ENCODE results near the gene AAK1. TPM values are rescaled to one million over a fixed set of nuclear protein-coding genes. Genes with fewer than 3 reads are reported as not detected.
A peak's percentile ranks its signal among the peaks of the same experiment; 100 is the strongest.

AAK1 gene
- total RNA-seq, 2 donors from 2014 or later: 70.7 to 77.3 TPM

- intact Hi-C loops (cut with DNase I): loop anchor here (2.0 to 10.0 kb wide), 3 partner anchors 206 to 628 kb away; partner anchors contain the start of genes ANTXR1, GFPT1 and NFU1
- peak; percentile 30 for DNase-seq (ENCODE audit: low spot score)
- peak; percentile 20 for TF ChIP-seq POLR2A (IDR thresholded peaks at IDR 0.05)
- TF ChIP-seq CTCF (IDR thresholded peaks at IDR 0.05): no peak
- H3K9me3 ChIP-seq: no peaks in the 10 kb centered on the region
- H3K27me3 ChIP-seq (replicated peaks; ENCODE audit: insufficient read depth): no peaks in the 10 kb centered on the region
- peak overlapping the region; percentile 97 for H3K27ac ChIP-seq
- WGBS: under 1% methylated on average over 50 of the region's 58 CpGs
- H3K4me3 ChIP-seq: peak overlapping the region; percentile 90 to 94
- H3K4me1 ChIP-seq (replicated peaks): peaks cover 7% of the 10 kb centered on the region
- no peaks in the 10 kb centered on the region for H3K36me3 ChIP-seq
Observed at GRCh38 chr2:69642709-69643601, 584 bp downstream of the AAK1 start.

- peaks cover 7% of the 10 kb centered on the region for H3K4me1 ChIP-seq (replicated peaks)
- DNase-seq (ENCODE audit: low spot score): no peak
- H3K9me3 ChIP-seq: no peaks in the 10 kb centered on the region
- 12% methylated on average over 12 of the region's 12 CpGs for WGBS
- intact Hi-C loops (cut with DNase I): loop anchor here (2.0 to 10.0 kb wide), 3 partner anchors 205 to 627 kb away; partner anchors contain the start of genes ANTXR1, GFPT1 and NFU1
- H3K27me3 ChIP-seq (replicated peaks; ENCODE audit: insufficient read depth): no peaks in the 10 kb centered on the region
- TF ChIP-seq CTCF (IDR thresholded peaks at IDR 0.05) (no peak), POLR2AphosphoS5 (IDR thresholded peaks at IDR 0.05) (no peak), POLR2A (IDR thresholded peaks at IDR 0.05) (no peak)
- H3K27ac ChIP-seq: peak overlapping the region; percentile 97
- peak overlapping the region; percentile 90 to 94 for H3K4me3 ChIP-seq
- H3K36me3 ChIP-seq: no peaks in the 10 kb centered on the region
Observed at GRCh38 chr2:69641887-69642708, 1.4 kb downstream of the AAK1 start.

- H3K4me3 ChIP-seq: peak overlapping the region; percentile 90 to 94
- no peaks in the 10 kb centered on the region for H3K36me3 ChIP-seq
- TF ChIP-seq POLR2AphosphoS5 (IDR thresholded peaks at IDR 0.05): no peak
- WGBS: 45% methylated on average over 3 of the region's 3 CpGs
- DNase-seq (ENCODE audit: low spot score): no peak
- no peak overlapping the region for H3K27ac ChIP-seq
- H3K9me3 ChIP-seq: no peaks in the 10 kb centered on the region
- H3K4me1 ChIP-seq (replicated peaks): peaks cover 7% of the 10 kb centered on the region
- intact Hi-C loops (cut with DNase I): loop anchor here (5.0 to 10.0 kb wide), 2 partner anchors 254 to 627 kb away; partner anchors contain the start of genes ANTXR1 and GFPT1
- H3K27me3 ChIP-seq (replicated peaks; ENCODE audit: insufficient read depth): no peaks in the 10 kb centered on the region
Observed at GRCh38 chr2:69641471-69641870, 2.1 kb downstream of the AAK1 start.

- WGBS: 97% methylated on average over 2 of the region's 2 CpGs
- H3K27me3 ChIP-seq (replicated peaks; ENCODE audit: insufficient read depth): no peaks in the 10 kb centered on the region
- no peak overlapping the region for H3K4me3 ChIP-seq
- H3K36me3 ChIP-seq: no peaks in the 10 kb centered on the region
- no peak for TF ChIP-seq POLR2AphosphoS5 (IDR thresholded peaks at IDR 0.05)
- no peak for TF ChIP-seq POLR2A (IDR thresholded peaks at IDR 0.05)
- no peak for TF ChIP-seq CTCF (IDR thresholded peaks at IDR 0.05)
- H3K4me1 ChIP-seq (replicated peaks): peaks cover 7% of the 10 kb centered on the region
- intact Hi-C loops (cut with DNase I): no loop called here
- no peak overlapping the region for H3K27ac ChIP-seq
- DNase-seq (ENCODE audit: low spot score): no peak
- H3K9me3 ChIP-seq: no peaks in the 10 kb centered on the region
Observed at GRCh38 chr2:69639266-69639665, 4.3 kb downstream of the AAK1 start.

- 94% methylated on average over 3 of the region's 3 CpGs for WGBS
- intact Hi-C loops (cut with DNase I): no loop called here
Observed at GRCh38 chr2:69638630-69639029, 4.9 kb downstream of the AAK1 start.

More at GRCh38 chr2:69638630-69639029, 4.9 kb downstream of the AAK1 start:
- no peaks in the 10 kb centered on the region for H3K27me3 ChIP-seq (replicated peaks; ENCODE audit: insufficient read depth)
- H3K27ac ChIP-seq: no peak overlapping the region
- no peak overlapping the region for H3K4me3 ChIP-seq
- DNase-seq (ENCODE audit: low spot score): no peak
- H3K4me1 ChIP-seq (replicated peaks): peaks cover 7% of the 10 kb centered on the region
- H3K9me3 ChIP-seq: no peaks in the 10 kb centered on the region
- TF ChIP-seq CTCF (IDR thresholded peaks at IDR 0.05) (no peak), POLR2AphosphoS5 (IDR thresholded peaks at IDR 0.05) (no peak), POLR2A (IDR thresholded peaks at IDR 0.05) (no peak)
- H3K36me3 ChIP-seq: no peaks in the 10 kb centered on the region

All from prostate gland (tissue), 2 donors.